AG04450 (cell line): ENCODE data around the gene MITF. TPM values are rescaled to one million over a fixed set of nuclear protein-coding genes. Genes with fewer than 3 reads are reported as not detected.
"Not testable (repeated sequence)": the region's sequence is repeated elsewhere in the genome, so short reads cannot be mapped to it uniquely, and the experiment has no call there.

ENCODE experiments used
- CTCF ChIA-PET: fragments of 300-600, 350-600 bp; formaldehyde crosslinking; extraction: SDS; loops from one replicate; lab custom pipeline; 2022; ENCODE audit warnings: antibody characterized with exemption, inconsistent platforms; lab: Charles Lee
- POLR2A ChIA-PET: fragments of 350-600 bp; formaldehyde crosslinking; extraction: SDS; loops from one replicate; lab custom pipeline; 2021; ENCODE audit warnings: antibody characterized with exemption, inconsistent platforms; lab: Yijun Ruan, JAX
- DNase-seq: peaks from one replicate; pipeline ENCODE4 v3.0.0-alpha.2; 2011; ENCODE audit warnings: low read depth, low spot score
- H3K27ac ChIP-seq: one replicate; pipeline ENCODE4 v1.5.1; 2012; ENCODE audit warnings: low read depth, low read length, control low read depth
- H3K27me3 ChIP-seq: one replicate; pipeline ENCODE4 v1.6.0; 2012; ENCODE audit warnings: low read length; ENCODE audit not compliant: control insufficient read depth, insufficient read depth
- H3K4me3 ChIP-seq: 2 replicates; pipeline ENCODE4 v1.5.1; 2011; ENCODE audit warnings: mild to moderate bottlenecking, low read depth, low read length, control low read depth
- H3K9me3 ChIP-seq: 2 replicates; pipeline ENCODE4 v1.5.1; 2012; ENCODE audit warnings: low read length; ENCODE audit not compliant: control insufficient read depth, insufficient read depth
- polyA plus RNA-seq: library from polyadenylated mRNA; depleted of rRNA; stranded (reverse); fragments of >200 nt; gene quantifications from 2 replicates; pipeline ENCODE4 v1.2.3, GENCODE V29; 2011
- TF ChIP-seq, protein P1 (sequence below): IDR thresholded peaks from 2 replicates; pipeline ENCODE4 v1.5.1; 2011; ENCODE audit warnings: low read depth, low read length, control low read depth, inconsistent platforms

MITF gene
- polyA plus RNA-seq, 1 experiment: 32.2 TPM

DNA sequence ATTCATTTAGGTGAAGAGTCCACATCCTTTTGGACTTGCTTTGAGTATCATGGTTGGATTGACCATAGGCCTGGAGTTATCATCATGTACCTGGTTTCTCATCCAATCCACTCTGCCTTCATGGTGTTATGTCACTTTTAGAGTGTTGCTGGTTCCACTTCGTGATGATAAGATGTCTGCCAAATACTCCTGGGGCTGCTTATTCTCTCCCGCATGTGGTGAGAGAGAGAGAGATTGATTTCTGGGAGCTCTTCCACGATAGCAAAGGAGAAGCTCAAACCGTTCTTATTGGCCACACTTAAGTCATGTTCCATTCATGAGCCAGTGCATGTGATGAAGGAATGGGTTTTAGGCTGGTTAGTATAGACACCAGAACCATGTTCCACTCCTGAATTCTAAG lies 47.6 kb downstream of the MITF start:
- Histone ChIP-seq H3K27ac (no peak overlapping the region), H3K9me3 (no peaks in the 10 kb centered on the region), H3K27me3 (no peaks in the 10 kb centered on the region), H3K4me3 (no peak overlapping the region)
- no peak for DNase-seq
- ChIA-PET CTCF (no interaction called here), POLR2A (no interaction called here)
- TF ChIP-seq, protein P1, sequence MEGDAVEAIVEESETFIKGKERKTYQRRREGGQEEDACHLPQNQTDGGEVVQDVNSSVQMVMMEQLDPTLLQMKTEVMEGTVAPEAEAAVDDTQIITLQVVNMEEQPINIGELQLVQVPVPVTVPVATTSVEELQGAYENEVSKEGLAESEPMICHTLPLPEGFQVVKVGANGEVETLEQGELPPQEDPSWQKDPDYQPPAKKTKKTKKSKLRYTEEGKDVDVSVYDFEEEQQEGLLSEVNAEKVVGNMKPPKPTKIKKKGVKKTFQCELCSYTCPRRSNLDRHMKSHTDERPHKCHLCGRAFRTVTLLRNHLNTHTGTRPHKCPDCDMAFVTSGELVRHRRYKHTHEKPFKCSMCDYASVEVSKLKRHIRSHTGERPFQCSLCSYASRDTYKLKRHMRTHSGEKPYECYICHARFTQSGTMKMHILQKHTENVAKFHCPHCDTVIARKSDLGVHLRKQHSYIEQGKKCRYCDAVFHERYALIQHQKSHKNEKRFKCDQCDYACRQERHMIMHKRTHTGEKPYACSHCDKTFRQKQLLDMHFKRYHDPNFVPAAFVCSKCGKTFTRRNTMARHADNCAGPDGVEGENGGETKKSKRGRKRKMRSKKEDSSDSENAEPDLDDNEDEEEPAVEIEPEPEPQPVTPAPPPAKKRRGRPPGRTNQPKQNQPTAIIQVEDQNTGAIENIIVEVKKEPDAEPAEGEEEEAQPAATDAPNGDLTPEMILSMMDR: no peak

DNA sequence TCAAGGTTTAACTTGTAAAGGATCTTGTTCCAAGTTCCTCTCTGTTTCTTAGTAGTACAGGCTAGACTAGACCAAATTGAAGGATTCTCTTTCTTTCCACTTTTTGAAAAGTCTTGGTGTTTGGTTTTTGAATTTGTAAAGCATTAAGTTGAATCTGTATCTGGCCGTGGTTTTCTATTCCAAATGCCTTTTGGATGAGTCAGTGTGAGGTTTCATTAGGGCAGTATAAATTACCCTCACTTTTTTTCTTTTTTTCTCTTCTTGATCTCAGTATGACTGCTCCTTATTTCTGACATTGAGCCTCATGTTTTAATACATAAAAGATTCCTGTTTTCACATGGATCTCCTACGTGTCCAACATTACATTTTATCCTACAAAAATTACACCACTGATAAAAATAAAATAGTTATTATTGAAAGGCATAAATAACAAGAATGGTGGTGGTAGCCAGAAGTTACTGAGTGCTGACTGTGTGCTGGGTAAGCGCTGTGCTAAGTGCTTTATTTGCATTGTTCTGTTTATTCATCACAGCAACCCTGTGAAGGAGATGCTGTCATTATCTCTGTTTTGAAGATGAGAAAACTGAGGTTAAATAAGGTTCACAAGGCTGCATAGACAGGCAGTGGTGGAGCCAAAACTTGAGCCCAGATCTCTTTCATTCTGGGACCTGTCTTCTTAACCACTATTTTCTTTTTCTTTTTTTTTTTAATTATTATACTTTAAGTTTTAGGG lies 48.3 kb downstream of the MITF start:
- TF ChIP-seq, protein P1: no peak
- H3K4me3 ChIP-seq: no peak overlapping the region
- H3K9me3 ChIP-seq: no peaks in the 10 kb centered on the region
- DNase-seq: peak; percentile 29
- H3K27me3 ChIP-seq: no peaks in the 10 kb centered on the region
- ChIA-PET CTCF (no interaction called here), POLR2A (no interaction called here)
- H3K27ac ChIP-seq: no peak overlapping the region

DNA sequence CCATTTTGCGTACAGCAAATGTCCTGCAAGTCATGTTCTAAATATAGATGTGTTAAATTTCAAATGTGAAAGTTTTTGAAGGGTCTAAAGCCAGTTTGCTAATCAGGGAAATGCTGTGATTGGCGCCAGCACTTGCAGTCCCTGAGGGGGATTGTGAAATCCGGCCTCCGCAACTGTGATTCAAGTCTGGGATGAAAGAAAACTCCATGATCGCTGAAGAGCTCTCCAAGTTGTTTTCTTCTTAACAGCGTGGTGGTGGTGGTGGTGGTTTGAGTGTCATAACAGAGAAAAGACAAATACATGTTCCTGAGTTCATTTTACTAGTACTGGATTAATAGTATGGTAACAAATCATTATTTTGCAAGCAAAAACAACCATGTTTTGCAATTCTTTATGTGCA lies 51.8 kb downstream of the MITF start:
- ChIA-PET POLR2A (interaction anchor here (0.7 to 2.4 kb wide), 3 partner anchors 52 to 100 kb away, joined by 3 to 8 read pairs (median 3); partner anchors contain the start of gene MITF), CTCF (interaction anchor here (1.7 to 6.0 kb wide), 10 partner anchors 9 to 156 kb away, joined by 5 to 35 read pairs (median 9); partner anchors contain the start of gene MITF)
- no peaks in the 10 kb centered on the region for H3K27me3 ChIP-seq
- H3K27ac ChIP-seq: no peak overlapping the region
- no peak for DNase-seq
- no peak overlapping the region for H3K4me3 ChIP-seq
- TF ChIP-seq, protein P1: no peak
- H3K9me3 ChIP-seq: no peaks in the 10 kb centered on the region

DNA sequence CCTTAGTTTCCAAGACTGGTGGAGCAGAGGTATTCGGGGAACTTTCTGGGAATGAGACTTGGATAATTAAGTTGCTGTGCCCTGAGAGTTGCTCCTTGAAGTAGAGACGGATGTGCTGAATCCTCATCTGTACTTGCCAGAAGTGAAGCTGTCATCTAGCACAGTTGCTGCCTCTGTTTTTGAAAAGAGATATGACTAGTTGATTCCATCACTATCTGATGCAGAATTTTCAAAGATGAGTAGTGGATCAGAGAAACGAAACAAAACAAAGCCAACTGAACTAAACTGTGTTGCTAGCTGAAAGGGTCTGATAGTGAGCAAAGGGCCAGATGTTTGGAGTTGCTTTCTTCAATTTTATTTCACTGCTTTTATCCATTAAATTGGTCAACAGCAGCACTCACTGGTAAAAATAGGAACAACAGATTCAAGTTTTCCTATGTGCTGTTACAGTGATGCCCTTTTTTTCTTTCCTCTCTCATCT lies 52.7 kb downstream of the MITF start:
- Histone ChIP-seq H3K4me3 (no peak overlapping the region), H3K27ac (no peak overlapping the region), H3K9me3 (no peaks in the 10 kb centered on the region), H3K27me3 (no peaks in the 10 kb centered on the region)
- ChIA-PET POLR2A (interaction anchor here (1.2 to 2.4 kb wide), 2 partner anchors 15 to 53 kb away, joined by 3 to 8 read pairs; partner anchors contain the start of gene MITF), CTCF (interaction anchor here (0.7 to 6.0 kb wide), 42 partner anchors 9 to 569 kb away, joined by 3 to 78 read pairs (median 5); partner anchors contain the start of gene MITF)
- TF ChIP-seq, protein P1: peak; percentile 65
- DNase-seq: no peak

DNA sequence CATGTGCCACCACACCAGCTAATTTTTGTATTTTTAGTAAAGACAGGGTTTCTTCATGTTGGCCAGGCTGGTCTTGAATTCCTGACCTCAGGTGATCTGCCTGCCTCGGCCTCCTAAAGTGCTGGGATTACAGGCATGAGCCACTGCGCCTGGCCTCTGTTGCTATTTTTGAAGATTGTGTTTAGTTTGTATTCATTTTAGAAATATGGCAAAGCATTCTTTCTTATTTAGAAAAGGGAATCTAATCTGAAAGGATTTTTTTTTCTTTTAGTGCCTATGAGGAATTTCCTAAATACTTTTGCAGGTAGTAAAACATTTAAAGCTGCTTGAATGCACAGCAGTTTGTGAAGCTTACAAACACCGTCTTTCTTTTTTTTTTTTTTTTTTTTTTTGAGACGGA lies 56.9 kb downstream of the MITF start:
- POLR2A ChIA-PET, H3K9me3 ChIP-seq, H3K27me3 ChIP-seq, DNase-seq, H3K27ac ChIP-seq, H3K4me3 ChIP-seq: not testable (repeated sequence)
- CTCF ChIA-PET: interaction anchor here (0.6 to 6.0 kb wide), 4 partner anchors 9 to 60 kb away, joined by 3 to 35 read pairs (median 18); no protein-coding TSS in a partner anchor
